WTC11 (cell line): Measurements from ENCODE around the gene EGLN2. TPM values are rescaled to one million over a fixed set of nuclear protein-coding genes. Genes with fewer than 3 reads are reported as not detected.

ENCODE experiments used
- ATAC-seq: fragments of 200-7000 bp; cut with Tn5 transposase; 2 replicates; pipeline ENCODE4 v1.10.0; 2021; ENCODE audit warnings: mild to moderate bottlenecking, moderate library complexity
- CTCF ChIA-PET: fragments of 300-600 bp; sonication (Branson Sonifier 250); formaldehyde crosslinking; loops from one replicate; lab custom pipeline; 2021; ENCODE audit warnings: antibody characterized with exemption; lab: Charles Lee
- POLR2A ChIA-PET: fragments of 350-600 bp; sonication (Branson Sonifier 250); formaldehyde crosslinking; loops from one replicate; lab custom pipeline; 2021; ENCODE audit warnings: antibody characterized with exemption; lab: Charles Lee
- DNase-seq: peaks from one replicate; pipeline ENCODE4 v3.0.0; 2021; ENCODE audit warnings: low spot score
- H3K27ac Mint-ChIP-seq: 2 replicates; pipeline ENCODE4 v1.8.0; 2021; ENCODE audit warnings: mixed read lengths
- H3K27me3 Mint-ChIP-seq: 2 replicates; pipeline ENCODE4 v1.8.0; 2021; ENCODE audit warnings: low read depth, mild to moderate bottlenecking, moderate library complexity, mixed read lengths
- H3K36me3 Mint-ChIP-seq: 2 replicates; pipeline ENCODE4 v1.8.0; 2021; ENCODE audit warnings: mixed read lengths
- H3K4me1 Mint-ChIP-seq: 2 replicates; pipeline ENCODE4 v1.8.0; 2022; ENCODE audit warnings: mixed read lengths
- H3K4me3 Mint-ChIP-seq: 2 replicates; pipeline ENCODE4 v1.8.0; 2021; ENCODE audit warnings: mild to moderate bottlenecking, moderate library complexity, mixed read lengths
- H3K9me3 Mint-ChIP-seq: 2 replicates; pipeline ENCODE4 v1.8.0; 2021; ENCODE audit warnings: mixed read lengths
- AFF4 ChIP-seq: sonication (generic); formaldehyde crosslinking; IDR thresholded peaks from 2 replicates; pipeline ENCODE4 v1.8.1; 2023; ENCODE audit warnings: mild to moderate bottlenecking, missing genetic modification reagents, borderline replicate concordance
- ARID4B ChIP-seq: sonication (generic); formaldehyde crosslinking; IDR thresholded peaks from 2 replicates; pipeline ENCODE4 v1.8.0; 2023; ENCODE audit warnings: missing genetic modification reagents, mild to moderate bottlenecking, borderline replicate concordance
- CDX4 ChIP-seq: fragments of 250-450 bp; sonication (Bioruptor Pico); IDR thresholded peaks from 2 replicates; pipeline ENCODE4 v1.9.0; 2021; ENCODE audit warnings: moderate library complexity, mild to moderate bottlenecking, inconsistent platforms, borderline replicate concordance
- ERG ChIP-seq: fragments of 250-450 bp; sonication (Bioruptor Pico); IDR thresholded peaks from 2 replicates; pipeline ENCODE4 v1.8.0; 2021; ENCODE audit warnings: mild to moderate bottlenecking
- ESRRA ChIP-seq: sonication (generic); formaldehyde crosslinking; IDR thresholded peaks from 2 replicates; pipeline ENCODE4 v1.8.1; 2022; ENCODE audit warnings: mild to moderate bottlenecking, missing genetic modification reagents, borderline replicate concordance
- FOXP1 ChIP-seq: sonication (generic); formaldehyde crosslinking; IDR thresholded peaks from 2 replicates; pipeline ENCODE4 v1.8.0; 2022; ENCODE audit warnings: missing genetic modification reagents, mild to moderate bottlenecking, moderate library complexity, borderline replicate concordance
- GTF2I ChIP-seq: fragments of 250-450 bp; sonication (Bioruptor Pico); conservative IDR thresholded peaks from 2 replicates; pipeline ENCODE4 v1.4.0; 2021; ENCODE audit warnings: mild to moderate bottlenecking
- MAX ChIP-seq: sonication (generic); formaldehyde crosslinking; IDR thresholded peaks from 2 replicates; pipeline ENCODE4 v1.8.0; 2022; ENCODE audit warnings: mild to moderate bottlenecking, missing genetic modification reagents
- MLX ChIP-seq: sonication (generic); formaldehyde crosslinking; IDR thresholded peaks from 2 replicates; pipeline ENCODE4 v1.8.1; 2023; ENCODE audit warnings: mild to moderate bottlenecking, missing genetic modification reagents, moderate library complexity
- SOX15 ChIP-seq: fragments of 250-450 bp; sonication (Bioruptor Pico); IDR thresholded peaks from 2 replicates; pipeline ENCODE4 v1.9.0; 2021; ENCODE audit warnings: mild to moderate bottlenecking
- TCF7 ChIP-seq: sonication (generic); formaldehyde crosslinking; IDR thresholded peaks from 2 replicates; pipeline ENCODE4 v1.8.0; 2022; ENCODE audit warnings: mild to moderate bottlenecking, low read depth, missing genetic modification reagents, moderate library complexity
- ZNF281 ChIP-seq: sonication (generic); formaldehyde crosslinking; IDR thresholded peaks from 2 replicates; pipeline ENCODE4 v1.8.0; 2023; ENCODE audit warnings: mild to moderate bottlenecking, missing genetic modification reagents
- ZNF317 ChIP-seq: sonication (generic); formaldehyde crosslinking; IDR thresholded peaks from 2 replicates; pipeline ENCODE4 v1.8.1; 2023; ENCODE audit warnings: low read depth, mild to moderate bottlenecking, moderate library complexity, missing genetic modification reagents, borderline replicate concordance
- ZNF532 ChIP-seq: fragments of 250-450 bp; sonication (Bioruptor Pico); IDR thresholded peaks from 2 replicates; pipeline ENCODE4 v1.9.0; 2021; ENCODE audit warnings: mild to moderate bottlenecking, borderline replicate concordance
- total RNA-seq: library from RNA; stranded (reverse); gene quantifications from 3 replicates; pipeline ENCODE4 v1.2.3, GENCODE V29; 2021

Gene EGLN2
- total RNA-seq, 1 experiment from 2014 or later = 102 TPM

GRCh38 chr19:40808021-40808325, 9.0 kb downstream of the EGLN2 start (continued):
- no peak for TF ChIP-seq ZNF281 (CRISPR knock-in tag)

- ChIA-PET CTCF (interaction anchor here (0.9 to 4.8 kb wide), 5 partner anchors 8 to 146 kb away, joined by 5 to 71 read pairs (median 25); partner anchors contain the start of genes ACTMAP, MIA, RAB4B and SNRPA), POLR2A (interaction anchor here (2.7 kb wide), 1 partner anchor 58 kb away, joined by 15 read pairs; the partner anchor contains the start of genes ACTMAP and SNRPA)
- Mint-ChIP-seq H3K36me3 (peaks cover 11% of the 10 kb centered on the region), H3K27me3 (peaks cover 13% of the 10 kb centered on the region), H3K4me1 (peaks cover 67% of the 10 kb centered on the region), H3K4me3 (no peak overlapping the region), H3K27ac (peak overlapping the region; percentile 12; the same call in 1 of the 2 replicates), H3K9me3 (no peaks in the 10 kb centered on the region)
- no peak for TF ChIP-seq CDX4
- TF ChIP-seq ZNF532 (CRISPR knock-in tag) = no peak
- TF ChIP-seq ARID4B = no peak
- TF ChIP-seq ZNF317 (CRISPR knock-in tag) = no peak
- TF ChIP-seq SOX15 = no peak
- TF ChIP-seq ERG (CRISPR knock-in tag) = no peak
- TF ChIP-seq FOXP1 (CRISPR knock-in tag) = no peak
- no peak for TF ChIP-seq MAX (CRISPR knock-in tag)
- TF ChIP-seq AFF4 (CRISPR knock-in tag) = no peak
- no peak for TF ChIP-seq TCF7
- TF ChIP-seq MLX (CRISPR knock-in tag) = no peak
- TF ChIP-seq GTF2I (CRISPR knock-in tag) = no peak
- no peak for TF ChIP-seq ESRRA
- ATAC-seq (no peak), DNase-seq (no peak)
Observed at GRCh38 chr19:40808497-40808896, 9.5 kb downstream of the EGLN2 start.
